GM21737 (cell line): ENCODE data around the gene TMBIM6.

Experiments
- ATAC-seq: cut with Tn5 transposase; IDR thresholded peaks from one replicate; pipeline ENCODE4 v1.9.1; 2021; ENCODE audit warnings: mild to moderate bottlenecking, moderate library complexity; ENCODE audit not compliant: unreplicated experiment

TMBIM6 gene

GRCh38 chr12:49795654-49796105 lies 54.3 kb downstream of the TMBIM6 start:
- no peak for ATAC-seq

- ATAC-seq: no peak
Measured at GRCh38 chr12:49796155-49796554, 54.8 kb downstream of the TMBIM6 start.

- no peak for ATAC-seq
Measured at GRCh38 chr12:49796606-49797448, 55.5 kb downstream of the TMBIM6 start.

- ATAC-seq: no peak
Measured at GRCh38 chr12:49797449-49797776, 56.1 kb downstream of the TMBIM6 start.

- ATAC-seq: no peak
Measured at GRCh38 chr12:49798248-49798647, 56.9 kb downstream of the TMBIM6 start.

GRCh38 chr12:49798934-49799333 lies 57.6 kb downstream of the TMBIM6 start:
- no peak for ATAC-seq

- ATAC-seq: no peak
Measured at GRCh38 chr12:49800421-49801140, 59.2 kb downstream of the TMBIM6 start.

GRCh38 chr12:49801141-49802063 lies 60.0 kb downstream of the TMBIM6 start:
- ATAC-seq: no peak

GRCh38 chr12:49803693-49804450 lies 62.5 kb downstream of the TMBIM6 start:
- ATAC-seq: no peak

- no peak for ATAC-seq
Measured at GRCh38 chr12:49804821-49805220, 63.5 kb downstream of the TMBIM6 start.

- no peak for ATAC-seq
Measured at GRCh38 chr12:49805409-49805808, 64.1 kb downstream of the TMBIM6 start.

- no peak for ATAC-seq
Measured at GRCh38 chr12:49806321-49806813, 65.0 kb downstream of the TMBIM6 start.

GRCh38 chr12:49806877-49807276 lies 65.5 kb downstream of the TMBIM6 start:
- ATAC-seq: no peak

GRCh38 chr12:49807991-49808580 lies 66.7 kb downstream of the TMBIM6 start:
- ATAC-seq: no peak

- no peak for ATAC-seq
Measured at GRCh38 chr12:49808686-49809380, 67.5 kb downstream of the TMBIM6 start.

GRCh38 chr12:49809381-49809905 lies 68.1 kb downstream of the TMBIM6 start:
- no peak for ATAC-seq

- no peak for ATAC-seq
Measured at GRCh38 chr12:49809906-49810389, 68.6 kb downstream of the TMBIM6 start.

- no peak for ATAC-seq
Measured at GRCh38 chr12:49811136-49811535, 69.8 kb downstream of the TMBIM6 start.

GRCh38 chr12:49811961-49812401 lies 70.6 kb downstream of the TMBIM6 start:
- no peak for ATAC-seq
